Activated CD4-positive, CD25-positive, alpha-beta regulatory T cell treated with anti-CD3 and anti-CD28 coated beads, Interleukin-2, amount 50 U/mL, for 72 hours (primary cell): ENCODE results near the gene ZMIZ1.

Source experiments
- DNase-seq: peaks from one replicate; pipeline ENCODE4 v3.0.0; 2021

The ZMIZ1 gene

GRCh38 chr10:79125092-79125491, 56.3 kb downstream of the ZMIZ1 start:
- DNase-seq = no peak

- no peak for DNase-seq
Observed at GRCh38 chr10:79126351-79127080, 57.8 kb downstream of the ZMIZ1 start.

GRCh38 chr10:79127151-79127961, 58.6 kb downstream of the ZMIZ1 start:
- no peak for DNase-seq

GRCh38 chr10:79128241-79128922, 59.6 kb downstream of the ZMIZ1 start:
- no peak for DNase-seq

- no peak for DNase-seq
Observed at GRCh38 chr10:79128923-79129305, 60.1 kb downstream of the ZMIZ1 start.

GRCh38 chr10:79129361-79129997, 60.7 kb downstream of the ZMIZ1 start:
- no peak for DNase-seq

GRCh38 chr10:79130255-79130654, 61.5 kb downstream of the ZMIZ1 start:
- DNase-seq = no peak

GRCh38 chr10:79130846-79131245, 62.1 kb downstream of the ZMIZ1 start:
- no peak for DNase-seq

GRCh38 chr10:79131836-79132631, 63.3 kb downstream of the ZMIZ1 start:
- no peak for DNase-seq

- no peak for DNase-seq
Observed at GRCh38 chr10:79132681-79133381, 64.1 kb downstream of the ZMIZ1 start.

GRCh38 chr10:79133416-79133815, 64.7 kb downstream of the ZMIZ1 start:
- DNase-seq = no peak

- DNase-seq = no peak
Observed at GRCh38 chr10:79135790-79136189, 67.0 kb downstream of the ZMIZ1 start.

GRCh38 chr10:79136236-79137005, 67.7 kb downstream of the ZMIZ1 start:
- DNase-seq = no peak

- peak; percentile 36 for DNase-seq
Observed at GRCh38 chr10:79137300-79137756, 68.6 kb downstream of the ZMIZ1 start.

GRCh38 chr10:79137826-79138225, 69.1 kb downstream of the ZMIZ1 start:
- DNase-seq = peak; percentile 50

- DNase-seq = no peak
Observed at GRCh38 chr10:79138449-79139123, 69.8 kb downstream of the ZMIZ1 start.

GRCh38 chr10:79139124-79139835, 70.5 kb downstream of the ZMIZ1 start:
- no peak for DNase-seq

GRCh38 chr10:79140085-79140793, 71.5 kb downstream of the ZMIZ1 start:
- no peak for DNase-seq

GRCh38 chr10:79140855-79141254, 72.1 kb downstream of the ZMIZ1 start:
- no peak for DNase-seq
